ENCODE results near the gene ZNF14. TPM values are rescaled to one million over a fixed set of nuclear protein-coding genes. Genes with fewer than 3 reads are reported as not detected.

ZNF14 gene
- total and polyA plus RNA-seq, 2 of the 4 experiments (the other 2 are of a cell fraction): 1.2 to 5.4 TPM

GRCh38 chr19:19672816-19673215 lies 60.1 kb downstream of the ZNF14 start:
- Histone ChIP-seq H3K79me1 (ENCODE audit: low read depth in 1 of 2, low read length in 2 of 2) (peaks cover 14 to 20% of the 10 kb centered on the region in 2 experiments; a peak in 3 of 4 replicates), H3K9ac (ENCODE audit: low read depth, low read length) (no peak overlapping the region), H2AK5ac (ENCODE audit: low read depth, low read length) (no peak overlapping the region), H4K20me1 (ENCODE audit: insufficient read depth, low read length) (no peaks in the 10 kb centered on the region), H3K27ac (ENCODE audit: insufficient read depth, low read length) (no peak overlapping the region), H2BK120ac (ENCODE audit: low read depth, low read length) (no peak overlapping the region), H4K5ac (ENCODE audit: low read depth, low read length) (no peak overlapping the region), H3K4me2 (ENCODE audit: low read depth, low read length) (no peak overlapping the region), H4K8ac (ENCODE audit: low read depth in 2 of 2, low read length in 2 of 2) (no peak overlapping the region), H3K4me1 (ENCODE audit: control insufficient read depth, insufficient read depth, low read length) (peaks cover 4% of the 10 kb centered on the region; the same call in 1 of the 2 replicates), H4K91ac (ENCODE audit: insufficient read depth, low read depth, low read length) (no peak overlapping the region), H3K4me3 (ENCODE audit: insufficient read depth, low read depth, low read length) (no peak overlapping the region), H2AFZ (replicated peaks; ENCODE audit: low read length, poor library complexity) (no peak overlapping the region), H3K4ac (ENCODE audit: low read depth, low read length) (no peak overlapping the region), H3K14ac (replicated peaks; ENCODE audit: low read depth, low read length) (no peak overlapping the region), H3K9me3 (ENCODE audit: control insufficient read depth, insufficient read depth, low read length) (peaks cover 7% of the 10 kb centered on the region), H2BK5ac (ENCODE audit: low read depth, low read length, poor library complexity, severe bottlenecking) (no peak overlapping the region), H3K23ac (ENCODE audit: low read depth, low read length) (no peak overlapping the region), H3K9me1 (ENCODE audit: insufficient read depth, low read length) (peaks cover 4% of the 10 kb centered on the region; the same call in 1 of the 2 replicates), H3K27me3 (ENCODE audit: control insufficient read depth, insufficient read depth, low read length) (no peaks in the 10 kb centered on the region), H3K18ac (ENCODE audit: low read depth, low read length) (no peak overlapping the region), H3K56ac (ENCODE audit: extremely low read depth, insufficient read depth, low read length) (no peak overlapping the region), H3K36me3 (ENCODE audit: control insufficient read depth, insufficient read depth, low read length) (peaks cover 11% of the 10 kb centered on the region), H2BK15ac (ENCODE audit: low read depth, low read length) (no peak overlapping the region), H2BK20ac (ENCODE audit: low read depth, low read length) (no peak overlapping the region), H2AK9ac (replicated peaks; ENCODE audit: low read depth, low read length, poor library complexity) (no peak overlapping the region)
- ChIA-PET POLR2A (ENCODE audit: unreplicated experiment) (no interaction called here), CTCF (no interaction called here)
- no CpG with 5 or more reads among the region's 3 CpGs for WGBS, 2 experiments (ENCODE audit: extremely low coverage in 2 of 2, insufficient read length in 1 of 2)
- in situ Hi-C loops (cut with MboI; ENCODE audit: low sequenced_read_pairs): no loop called here
- intact Hi-C loops (cut with micrococcal nuclease): no loop called here
- TF ChIP-seq POLR2A (IDR thresholded peaks at IDR 0.05; ENCODE audit: low read depth, low read length): no peak
- TF ChIP-seq CHD1 (IDR thresholded peaks at IDR 0.05; ENCODE audit: low read depth, low read length): no peak
- TF ChIP-seq CTCF (conservative IDR thresholded peaks at IDR 0.05; ENCODE audit: low read depth, low read length): no peak
- TF ChIP-seq FOS (IDR thresholded peaks at IDR 0.05; ENCODE audit: low read depth, low read length): no peak
- TF ChIP-seq BHLHE40 (IDR thresholded peaks at IDR 0.05; ENCODE audit: low read depth, low read length): no peak
- TF ChIP-seq RFX5 (IDR thresholded peaks at IDR 0.05; ENCODE audit: low read depth, low read length): no peak
- no peak for TF ChIP-seq RCOR1 (IDR thresholded peaks at IDR 0.05; ENCODE audit: insufficient replicate concordance, low read length)
- no peak for ATAC-seq (ENCODE audit: low read depth)
- DNase-seq: no peak
- no TSS peak for BruUV-seq (replicated peaks)
- dilution Hi-C loops (cut with HindIII; ENCODE audit: low sequenced_read_pairs, unreplicated experiment): no loop called here
